Brain microvascular endothelial cell (primary cell): ENCODE measurements around the gene GRM4.

Source experiments
- DNase-seq: peaks from one replicate; pipeline ENCODE4 v3.0.0-alpha.2; 2020
- H3K27ac ChIP-seq: fragments of 250-450 bp; sonication (Bioruptor Pico); 2 replicates; pipeline ENCODE4 v1.5.1; 2020; ENCODE audit warnings: mild to moderate bottlenecking, moderate library complexity
- H3K27me3 ChIP-seq: fragments of 250-450 bp; sonication (Bioruptor Pico); replicated peaks from 2 replicates; pipeline ENCODE4 v1.5.1; 2020; ENCODE audit warnings: mild to moderate bottlenecking
- H3K36me3 ChIP-seq: fragments of 250-450 bp; sonication (Bioruptor Pico); replicated peaks from 2 replicates; pipeline ENCODE4 v1.5.1; 2020; ENCODE audit warnings: mild to moderate bottlenecking
- H3K4me3 ChIP-seq: 2 replicates; pipeline ENCODE4 v1.5.1; 2011; ENCODE audit warnings: low read depth, mild to moderate bottlenecking, control low read depth, low read length, moderate library complexity
- in situ Hi-C: cut with HindIII; loops from 2 replicates; pipeline ENCODE4 v1.10.0; 2017; ENCODE audit warnings: low sequenced_read_pairs, low pct_ligation_motif_present
- TF ChIP-seq, protein P1 (sequence below): IDR thresholded peaks from 2 replicates; pipeline ENCODE4 v1.5.1; 2011; ENCODE audit warnings: low read depth, mild to moderate bottlenecking, moderate library complexity, low read length, control low read depth, inconsistent platforms; ENCODE audit errors: missing control alignments

GRM4 gene

DNA sequence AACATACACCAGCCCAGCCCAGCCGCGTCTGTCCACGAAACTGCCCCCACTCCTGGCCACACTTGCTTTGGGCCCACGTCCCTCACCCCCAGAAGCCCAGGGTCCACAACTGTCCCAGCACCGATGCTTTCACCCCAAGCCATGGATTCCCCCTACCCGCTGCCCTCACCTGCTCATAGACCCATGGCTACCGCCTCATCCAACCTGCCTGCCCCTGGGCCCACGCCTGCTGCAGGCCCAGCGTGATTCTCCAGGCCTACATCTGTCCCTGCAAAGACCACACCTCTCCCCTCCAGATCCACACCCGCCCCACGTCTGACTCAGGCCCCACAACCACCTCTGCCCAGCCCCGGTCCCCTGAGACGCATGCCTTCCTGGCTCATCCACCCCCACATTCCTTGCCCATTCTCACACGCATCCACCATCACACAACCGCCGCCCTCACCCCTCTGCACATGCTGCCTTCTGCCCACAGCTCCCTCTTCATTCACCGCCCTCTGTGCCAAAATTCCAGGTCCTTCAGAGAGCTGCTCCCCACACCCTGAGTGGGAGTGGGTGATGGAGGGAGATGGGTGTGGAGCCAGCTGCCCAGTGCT, 86.7 kb downstream of the GRM4 start:
- in situ Hi-C loops = no loop called here
- DNase-seq = no peak
- H3K4me3 ChIP-seq = no peak overlapping the region

DNA sequence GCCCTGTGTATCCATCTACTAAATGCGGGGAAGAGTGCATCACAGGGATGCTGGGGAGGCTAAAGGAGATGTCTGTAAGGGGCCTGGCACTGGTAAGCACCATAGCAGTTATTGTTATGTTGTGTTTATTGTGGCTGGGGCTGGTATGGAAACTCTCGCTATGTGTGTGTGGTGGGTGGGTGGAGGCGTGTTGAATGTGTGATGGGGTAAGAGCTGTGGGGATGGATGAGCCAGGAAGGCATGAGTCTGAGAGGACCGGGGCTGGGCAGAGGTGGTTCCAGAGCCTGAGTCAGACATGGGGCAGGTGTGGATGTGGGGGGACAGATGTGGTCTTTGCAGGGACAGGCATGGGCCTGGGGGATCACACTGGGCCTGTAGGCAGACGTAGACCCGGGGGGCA, 88.1 kb downstream of the GRM4 start:
- H3K27me3 ChIP-seq = no peaks in the 10 kb centered on the region
- H3K27ac ChIP-seq = no peak overlapping the region
- in situ Hi-C loops = no loop called here
- no peaks in the 10 kb centered on the region for H3K36me3 ChIP-seq
- no peak overlapping the region for H3K4me3 ChIP-seq
- TF ChIP-seq, protein P1, sequence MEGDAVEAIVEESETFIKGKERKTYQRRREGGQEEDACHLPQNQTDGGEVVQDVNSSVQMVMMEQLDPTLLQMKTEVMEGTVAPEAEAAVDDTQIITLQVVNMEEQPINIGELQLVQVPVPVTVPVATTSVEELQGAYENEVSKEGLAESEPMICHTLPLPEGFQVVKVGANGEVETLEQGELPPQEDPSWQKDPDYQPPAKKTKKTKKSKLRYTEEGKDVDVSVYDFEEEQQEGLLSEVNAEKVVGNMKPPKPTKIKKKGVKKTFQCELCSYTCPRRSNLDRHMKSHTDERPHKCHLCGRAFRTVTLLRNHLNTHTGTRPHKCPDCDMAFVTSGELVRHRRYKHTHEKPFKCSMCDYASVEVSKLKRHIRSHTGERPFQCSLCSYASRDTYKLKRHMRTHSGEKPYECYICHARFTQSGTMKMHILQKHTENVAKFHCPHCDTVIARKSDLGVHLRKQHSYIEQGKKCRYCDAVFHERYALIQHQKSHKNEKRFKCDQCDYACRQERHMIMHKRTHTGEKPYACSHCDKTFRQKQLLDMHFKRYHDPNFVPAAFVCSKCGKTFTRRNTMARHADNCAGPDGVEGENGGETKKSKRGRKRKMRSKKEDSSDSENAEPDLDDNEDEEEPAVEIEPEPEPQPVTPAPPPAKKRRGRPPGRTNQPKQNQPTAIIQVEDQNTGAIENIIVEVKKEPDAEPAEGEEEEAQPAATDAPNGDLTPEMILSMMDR = no peak
- DNase-seq = no peak

More for the DNA sequence above, 86.7 kb downstream of the GRM4 start:
- no peaks in the 10 kb centered on the region for H3K36me3 ChIP-seq
- H3K27me3 ChIP-seq = peaks cover 4% of the 10 kb centered on the region
- H3K27ac ChIP-seq = no peak overlapping the region
- TF ChIP-seq, protein P1 = no peak

DNA sequence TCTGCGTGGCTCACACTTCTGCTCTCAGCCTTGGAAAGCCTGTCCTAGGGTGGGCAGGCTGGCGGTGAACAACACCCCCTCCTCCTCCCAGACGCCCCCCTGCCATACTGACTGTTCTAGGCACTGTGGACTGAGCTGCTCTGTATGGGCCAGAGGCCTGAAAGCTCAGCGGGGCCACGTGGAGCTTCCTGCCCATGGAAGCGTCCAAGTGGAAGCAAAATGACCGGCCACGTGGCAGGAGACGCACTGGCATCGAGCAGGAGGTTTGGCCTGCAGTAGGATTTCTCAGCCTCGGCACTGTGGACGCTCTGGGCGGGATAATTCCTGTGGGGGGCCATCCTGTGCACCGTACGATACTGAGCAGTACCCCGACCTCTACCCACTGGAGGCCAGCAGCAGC, 88.7 kb downstream of the GRM4 start:
- Histone ChIP-seq H3K27me3 (no peaks in the 10 kb centered on the region), H3K27ac (no peak overlapping the region), H3K36me3 (no peaks in the 10 kb centered on the region), H3K4me3 (no peak overlapping the region)
- TF ChIP-seq, protein P1 = no peak
- no peak for DNase-seq
- in situ Hi-C loops = no loop called here

DNA sequence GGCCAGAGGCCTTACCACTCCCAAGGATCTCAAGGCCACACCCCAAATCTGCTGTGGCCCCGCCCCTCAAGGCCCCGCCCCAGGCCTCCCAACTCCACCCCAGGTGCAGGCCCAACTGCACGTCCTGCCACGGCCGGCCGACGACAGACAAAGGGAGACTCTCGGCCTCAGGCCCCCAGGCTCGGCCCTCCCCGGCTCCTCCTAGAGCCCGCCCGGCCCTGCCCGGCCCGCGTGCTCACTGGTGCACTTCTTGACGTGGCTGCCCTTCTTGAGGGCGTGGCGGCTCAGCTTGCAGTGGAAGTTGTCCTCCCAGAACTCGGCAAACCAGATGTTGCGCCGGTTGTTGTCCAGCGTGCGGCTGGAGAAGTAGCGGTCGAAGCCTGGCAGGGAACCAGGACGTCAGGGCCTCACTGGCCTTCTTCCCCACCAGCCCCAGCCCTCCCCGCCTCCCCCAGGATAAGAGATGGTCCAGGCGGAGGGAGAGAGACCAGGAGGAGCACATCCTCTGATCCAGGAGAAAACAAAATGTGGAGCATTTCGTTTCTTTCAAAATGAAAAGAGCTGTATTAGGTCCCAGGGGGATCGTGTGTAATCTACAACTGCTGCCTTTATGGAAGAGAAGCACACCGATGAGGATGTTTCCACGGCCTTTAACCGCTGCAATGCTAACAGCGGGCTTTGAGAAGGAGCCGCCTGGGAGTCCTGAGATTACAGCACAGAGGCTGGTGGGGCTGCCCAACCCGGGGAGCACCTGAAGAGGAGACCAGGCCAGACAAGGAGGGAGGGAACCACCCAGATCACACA, 89.4 kb downstream of the GRM4 start:
- in situ Hi-C loops = no loop called here
- Histone ChIP-seq H3K27me3 (peaks cover 3% of the 10 kb centered on the region), H3K36me3 (no peaks in the 10 kb centered on the region), H3K4me3 (peak overlapping the region; percentile 9), H3K27ac (no peak overlapping the region)
- peak; percentile 12 for DNase-seq
- TF ChIP-seq, protein P1 = no peak

DNA sequence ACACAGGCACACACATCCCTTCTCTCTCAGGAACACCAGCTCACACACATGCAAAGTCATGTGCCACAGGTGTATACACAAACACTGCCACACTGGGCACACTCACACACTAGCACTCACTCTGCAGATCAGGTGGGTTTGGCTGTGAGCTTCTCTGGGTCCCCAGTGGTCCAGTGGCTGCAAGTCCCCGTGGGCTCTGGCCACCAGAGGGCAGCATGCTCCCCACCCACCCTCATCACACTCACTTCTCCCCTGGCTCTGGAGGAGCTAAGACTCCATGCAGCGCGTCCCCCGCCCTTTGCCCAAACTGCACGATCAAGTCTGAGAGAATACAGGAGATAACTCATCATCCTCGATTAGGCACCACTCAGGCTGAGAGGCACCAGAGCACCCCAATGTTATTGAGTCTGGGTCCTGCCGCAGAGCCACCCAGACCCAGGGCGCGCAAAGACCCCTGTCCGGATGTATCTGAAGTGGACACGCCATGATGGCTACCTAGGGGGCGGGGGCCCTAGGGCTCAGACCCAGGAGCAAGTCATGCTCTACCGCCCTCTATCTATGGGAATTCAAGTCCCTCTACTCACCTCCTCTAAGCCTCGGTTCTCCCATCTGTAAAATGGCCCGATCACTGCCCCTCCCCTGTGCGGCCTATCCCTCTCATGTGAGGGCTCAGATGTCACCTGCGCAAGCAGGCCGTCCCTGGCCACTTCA, 90.5 kb downstream of the GRM4 start:
- H3K36me3 ChIP-seq = no peaks in the 10 kb centered on the region
- peaks cover 6% of the 10 kb centered on the region for H3K27me3 ChIP-seq
- in situ Hi-C loops = no loop called here
- TF ChIP-seq, protein P1 = peak; percentile 95
- DNase-seq = peak; percentile 43
- H3K4me3 ChIP-seq = no peak overlapping the region
- H3K27ac ChIP-seq = no peak overlapping the region
